Measurements from ENCODE around the gene ODF2L. TPM values are rescaled to one million over a fixed set of nuclear protein-coding genes. Genes with fewer than 3 reads are reported as not detected.

The ODF2L gene
- total and polyA plus RNA-seq, 4 donors = 3.0 to 6.5 (median 5.2) TPM

- H3K4me3 ChIP-seq (ENCODE audit: low read depth in 1 of 3, low read length in 3 of 3) = no peak overlapping the region
- no peak overlapping the region for H3K9ac ChIP-seq (ENCODE audit: low read depth in 1 of 2, low read length in 2 of 2)
- H3K4me1 ChIP-seq (ENCODE audit: control insufficient read depth in 4 of 4, insufficient read depth in 4 of 4, low read length in 3 of 4) = no peaks in the 10 kb centered on the region
- H3K27me3 ChIP-seq (ENCODE audit: control insufficient read depth in 4 of 4, insufficient read depth in 4 of 4, low read length in 3 of 4) = no peaks in the 10 kb centered on the region
- H3K9me3 ChIP-seq (ENCODE audit: control insufficient read depth in 4 of 4, low read length in 3 of 4) = no peaks in the 10 kb centered on the region
- no peak for DNase-seq (ENCODE audit: low spot score)
- TF ChIP-seq TAF1 (conservative IDR thresholded peaks at IDR 0.05) = no peak
- TF ChIP-seq FOXA1 (IDR thresholded peaks at IDR 0.05) = no peak
- no peak for TF ChIP-seq JUND (IDR thresholded peaks at IDR 0.05)
- TF ChIP-seq MAX (IDR thresholded peaks at IDR 0.05) = no peak
- TF ChIP-seq CTCF (IDR thresholded peaks at IDR 0.05; ENCODE audit: low read depth, low read length, missing input control) = no peak
- TF ChIP-seq NR2F2 (IDR thresholded peaks at IDR 0.05) = no peak
- TF ChIP-seq GABPA (IDR thresholded peaks at IDR 0.05 in 1 of 2, conservative IDR thresholded peaks at IDR 0.05 in 1 of 2) = no peak
- TF ChIP-seq HNF4G (IDR thresholded peaks at IDR 0.05) = no peak
- TF ChIP-seq SP1 (IDR thresholded peaks at IDR 0.05) = no peak
- TF ChIP-seq RAD21 (IDR thresholded peaks at IDR 0.05) = no peak
- no peak for TF ChIP-seq ATF3 (IDR thresholded peaks at IDR 0.05)
- TF ChIP-seq YY1 (IDR thresholded peaks at IDR 0.05) = no peak
- WGBS = 62% methylated on average over 7 of the region's 7 CpGs
- H3K27ac ChIP-seq (ENCODE audit: low read depth in 1 of 2, low read length in 2 of 2) = no peak overlapping the region
- no peaks in the 10 kb centered on the region for H3K36me3 ChIP-seq (ENCODE audit: control insufficient read depth in 4 of 4, insufficient read depth in 3 of 4, low read depth in 1 of 4, low read length in 3 of 4)
Observed at GRCh38 chr1:86339014-86339812, 56.9 kb downstream of the ODF2L start.

- TF ChIP-seq FOXA2 (IDR thresholded peaks at IDR 0.05) (no peak), GABPA (IDR thresholded peaks at IDR 0.05 in 1 of 2, conservative IDR thresholded peaks at IDR 0.05 in 1 of 2) (no peak), JUND (IDR thresholded peaks at IDR 0.05) (no peak), EGR1 (IDR thresholded peaks at IDR 0.05; ENCODE audit: low read depth in 2 of 2) (no peak), RXRA (IDR thresholded peaks at IDR 0.05) (no peak), SP1 (IDR thresholded peaks at IDR 0.05) (no peak), MAX (IDR thresholded peaks at IDR 0.05) (no peak), ATF3 (IDR thresholded peaks at IDR 0.05) (no peak), YY1 (IDR thresholded peaks at IDR 0.05) (no peak), RAD21 (IDR thresholded peaks at IDR 0.05) (no peak), TAF1 (conservative IDR thresholded peaks at IDR 0.05) (no peak), REST (IDR thresholded peaks at IDR 0.05) (no peak), ZBTB33 (IDR thresholded peaks at IDR 0.05) (no peak), HNF4A (conservative IDR thresholded peaks at IDR 0.05) (no peak), FOXA1 (IDR thresholded peaks at IDR 0.05) (no peak), CTCF (IDR thresholded peaks at IDR 0.05; ENCODE audit: low read depth, low read length, missing input control) (no peak), HNF4G (IDR thresholded peaks at IDR 0.05) (no peak), NR2F2 (IDR thresholded peaks at IDR 0.05) (no peak)
- WGBS = 65% methylated on average over 1 of the region's 1 CpG
- Histone ChIP-seq H3K9ac (ENCODE audit: low read depth in 1 of 2, low read length in 2 of 2) (no peak overlapping the region), H3K4me3 (ENCODE audit: low read depth in 1 of 3, low read length in 3 of 3) (no peak overlapping the region), H3K36me3 (ENCODE audit: control insufficient read depth in 4 of 4, insufficient read depth in 3 of 4, low read depth in 1 of 4, low read length in 3 of 4) (no peaks in the 10 kb centered on the region), H3K27me3 (ENCODE audit: control insufficient read depth in 4 of 4, insufficient read depth in 4 of 4, low read length in 3 of 4) (no peaks in the 10 kb centered on the region), H3K27ac (ENCODE audit: low read depth in 1 of 2, low read length in 2 of 2) (no peak overlapping the region), H3K9me3 (ENCODE audit: control insufficient read depth in 4 of 4, low read length in 3 of 4) (no peaks in the 10 kb centered on the region), H3K4me1 (ENCODE audit: control insufficient read depth in 4 of 4, insufficient read depth in 4 of 4, low read length in 3 of 4) (no peaks in the 10 kb centered on the region)
- DNase-seq (ENCODE audit: low spot score) = no peak
Observed at GRCh38 chr1:86335916-86336315, 60.2 kb downstream of the ODF2L start.
